Fibroblast of mammary gland (primary cell): Measurements from ENCODE around the gene GRM7.

Source experiments
- DNase-seq: peaks from one replicate; pipeline ENCODE4 v3.0.0-alpha.2; 2010; ENCODE audit warnings: low read depth
- H3K4me3 ChIP-seq: 2 replicates; pipeline ENCODE4 v1.5.1; 2011; ENCODE audit warnings: low read depth, mild to moderate bottlenecking, low read length, moderate library complexity; ENCODE audit not compliant: control insufficient read depth
- CTCF ChIP-seq: conservative IDR thresholded peaks from 2 replicates; pipeline ENCODE4 v1.5.1; 2011; ENCODE audit warnings: low read depth, low read length, inconsistent platforms; ENCODE audit not compliant: control insufficient read depth, insufficient read depth

Gene GRM7

DNA sequence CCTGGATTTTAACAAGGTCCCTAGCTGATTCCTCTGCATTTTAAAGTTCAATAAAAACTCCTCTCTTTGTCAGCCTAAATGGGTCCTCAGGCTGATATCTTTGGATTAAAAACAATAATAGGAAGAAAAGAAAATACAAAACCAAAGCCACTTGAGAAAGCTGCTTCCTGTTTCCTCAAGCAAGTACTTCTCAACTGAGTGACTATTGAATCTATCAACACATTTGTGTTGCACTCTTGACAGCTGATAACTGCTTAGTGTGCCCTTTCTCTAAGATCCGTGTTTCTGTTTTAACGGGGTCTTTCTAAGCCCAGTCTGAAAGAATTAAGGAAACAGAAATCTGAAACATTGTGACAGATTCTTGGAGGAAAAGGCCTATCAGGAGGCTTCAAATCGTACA lies 410.7 kb downstream of the GRM7 start:
- TF ChIP-seq CTCF, result no peak
- no peak overlapping the region for H3K4me3 ChIP-seq
- DNase-seq, result no peak

- TF ChIP-seq CTCF, result no peak
- no peak for DNase-seq
- no peak overlapping the region for H3K4me3 ChIP-seq
Observed at GRCh38 chr3:7272203-7272602, 411.3 kb downstream of the GRM7 start.

DNA sequence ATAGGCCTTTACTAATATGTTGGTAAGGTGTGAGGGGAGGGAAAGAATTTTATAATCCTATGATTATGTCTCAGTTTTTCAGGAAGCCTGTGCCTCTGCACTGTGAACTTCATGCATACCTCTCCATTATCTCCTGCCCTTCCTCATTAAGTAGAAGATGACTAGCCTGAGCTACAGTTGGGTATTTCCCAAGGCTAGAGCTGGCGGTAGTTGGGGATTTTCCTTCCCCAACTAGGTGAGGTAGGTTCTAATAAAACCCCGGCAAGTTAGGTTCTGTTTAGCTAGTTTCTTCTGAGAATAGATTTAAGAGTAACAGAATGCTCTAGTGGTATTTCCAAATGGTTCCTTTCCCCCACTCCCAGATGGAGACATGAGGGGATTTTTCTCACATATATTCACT lies 414.5 kb downstream of the GRM7 start:
- TF ChIP-seq CTCF, result no peak
- no peak for DNase-seq
- H3K4me3 ChIP-seq, result no peak overlapping the region

DNA sequence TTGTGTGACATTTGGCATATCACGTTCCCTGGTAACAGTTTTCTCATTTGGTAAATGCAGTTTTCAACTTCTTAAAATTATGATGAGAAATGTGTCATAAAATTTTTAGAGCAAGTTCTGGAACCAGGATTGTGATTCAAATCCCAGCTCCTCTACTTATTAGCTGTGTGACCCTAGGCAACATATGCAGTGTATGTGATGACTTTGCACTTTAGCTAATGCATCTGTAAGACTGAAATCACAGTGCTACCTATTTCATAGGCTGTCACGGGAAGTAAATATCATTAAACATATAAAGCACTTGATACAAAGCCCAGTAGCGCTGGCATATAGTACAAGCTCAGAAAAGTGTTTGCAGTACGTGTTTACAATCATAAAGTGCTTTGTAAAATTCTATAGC lies 419.4 kb downstream of the GRM7 start:
- H3K4me3 ChIP-seq, result no peak overlapping the region
- no peak for DNase-seq
- no peak for TF ChIP-seq CTCF

DNA sequence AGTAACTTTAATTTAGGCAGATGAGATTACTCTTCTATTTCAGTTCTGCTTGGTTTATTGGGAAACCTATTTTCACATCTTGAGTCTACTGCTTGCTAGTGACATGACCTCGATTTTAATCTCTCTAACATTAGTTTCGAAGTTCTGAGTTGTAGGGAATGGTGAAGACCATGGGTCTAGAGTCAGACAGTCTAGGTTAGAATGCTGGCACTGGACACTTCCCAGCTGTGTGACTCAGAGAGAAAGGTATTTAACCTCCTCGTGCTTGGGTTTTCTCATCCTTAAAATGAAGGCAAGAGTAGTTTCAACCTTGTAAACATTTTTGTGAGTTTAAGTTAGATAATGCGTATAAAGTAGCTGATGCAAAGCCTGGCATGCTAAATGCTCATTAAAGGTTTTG lies 422.1 kb downstream of the GRM7 start:
- no peak for DNase-seq
- H3K4me3 ChIP-seq, result no peak overlapping the region
- no peak for TF ChIP-seq CTCF

GRCh38 chr3:7285505-7285904 lies 424.6 kb downstream of the GRM7 start:
- H3K4me3 ChIP-seq, result no peak overlapping the region
- no peak for TF ChIP-seq CTCF
- DNase-seq, result peak; percentile 1

GRCh38 chr3:7288133-7288532 lies 427.2 kb downstream of the GRM7 start:
- no peak for TF ChIP-seq CTCF
- H3K4me3 ChIP-seq, result no peak overlapping the region
- no peak for DNase-seq
